DMS79 (cell line): ENCODE results near the gene IL12A.

Experiments used
- DNase-seq: peaks from one replicate; lab custom pipeline; 2025; lab: John Stamatoyannopoulos, UW

The IL12A gene

DNA sequence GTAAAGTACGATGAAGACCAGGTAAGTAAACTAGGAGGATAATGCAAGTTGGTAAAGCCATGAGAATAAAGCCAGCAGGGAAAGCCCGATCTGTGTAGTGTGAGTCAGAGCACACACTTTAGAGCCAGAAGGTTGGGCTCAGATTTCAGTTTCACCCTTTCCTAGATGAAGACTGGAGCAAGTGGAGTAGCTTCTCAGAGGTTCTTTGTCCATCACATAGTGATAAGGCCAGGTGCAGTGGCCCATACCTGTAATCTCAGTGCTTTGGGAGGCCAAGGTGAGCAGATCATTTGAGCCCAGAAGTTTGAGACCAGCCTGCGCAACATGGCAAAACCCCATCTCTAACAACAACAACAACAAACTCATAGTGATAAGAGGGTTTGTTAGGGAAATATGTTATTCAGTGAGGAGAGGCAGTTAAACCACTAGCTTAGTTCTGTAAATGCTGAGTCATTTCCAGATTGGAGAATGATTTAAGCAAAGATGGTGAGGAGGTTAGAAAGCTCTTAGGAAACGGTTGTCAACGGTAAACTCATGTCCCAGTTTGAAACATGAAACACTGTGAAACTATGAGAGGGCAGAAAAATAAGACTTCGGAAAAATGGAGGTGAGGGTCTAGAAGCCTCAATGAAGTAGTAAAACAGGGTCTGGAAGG lies 39.0 kb downstream of the IL12A start:
- no peak for DNase-seq

DNA sequence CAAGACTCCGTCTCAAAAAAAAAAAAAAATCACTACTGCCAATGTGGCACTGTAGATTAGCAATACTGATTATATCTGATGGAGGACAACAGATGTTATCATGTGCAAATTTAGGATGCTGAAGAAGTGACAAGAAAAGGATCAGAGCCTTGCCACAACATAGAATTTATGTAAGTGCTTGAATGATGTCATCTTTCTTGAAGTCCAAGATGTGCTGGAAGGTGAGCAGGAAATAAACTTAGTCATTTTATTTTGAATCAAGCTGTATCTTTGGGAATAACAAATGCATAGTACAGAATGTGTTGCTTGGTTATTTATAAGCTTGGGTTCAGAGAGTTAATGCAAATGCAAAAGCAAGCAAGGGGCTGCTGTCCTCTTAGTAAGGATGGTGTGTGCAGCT lies 47.1 kb downstream of the IL12A start:
- DNase-seq = no peak

DNA sequence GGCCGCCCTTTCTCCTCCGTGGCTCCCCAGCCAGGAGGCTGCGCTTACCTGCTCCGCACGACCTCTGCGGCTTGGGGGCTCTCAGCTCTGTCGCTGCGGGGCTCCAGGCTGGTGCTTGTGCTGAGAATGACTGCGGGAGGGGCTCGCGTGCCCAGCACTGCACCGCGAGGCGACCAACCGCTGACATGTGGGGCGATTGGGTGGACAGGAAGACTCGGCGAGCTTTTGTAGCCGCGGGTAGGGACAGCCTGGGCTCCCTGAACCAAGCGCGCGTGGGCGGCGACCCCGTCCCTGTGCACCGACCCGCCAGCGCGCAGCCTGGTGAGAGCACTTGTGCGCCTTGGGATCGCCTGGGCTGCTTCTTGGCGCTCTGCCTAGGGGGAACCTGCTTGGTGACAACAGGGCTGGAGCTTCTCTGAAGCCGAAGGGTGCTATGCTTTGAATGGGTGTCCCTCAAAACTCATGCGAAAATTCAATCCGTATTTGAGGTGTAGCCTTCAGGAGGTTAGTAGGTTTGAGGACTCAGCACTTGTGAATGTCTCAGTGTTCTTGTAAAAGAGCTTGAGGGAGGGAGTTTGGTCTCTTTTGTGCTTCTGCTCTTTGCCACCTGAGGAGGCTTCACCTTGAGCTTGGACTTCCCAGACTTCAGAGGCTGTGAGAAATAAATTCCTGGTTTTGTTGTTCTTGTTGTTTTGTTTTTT lies 50.4 kb downstream of the IL12A start:
- DNase-seq = peak; percentile 63

DNA sequence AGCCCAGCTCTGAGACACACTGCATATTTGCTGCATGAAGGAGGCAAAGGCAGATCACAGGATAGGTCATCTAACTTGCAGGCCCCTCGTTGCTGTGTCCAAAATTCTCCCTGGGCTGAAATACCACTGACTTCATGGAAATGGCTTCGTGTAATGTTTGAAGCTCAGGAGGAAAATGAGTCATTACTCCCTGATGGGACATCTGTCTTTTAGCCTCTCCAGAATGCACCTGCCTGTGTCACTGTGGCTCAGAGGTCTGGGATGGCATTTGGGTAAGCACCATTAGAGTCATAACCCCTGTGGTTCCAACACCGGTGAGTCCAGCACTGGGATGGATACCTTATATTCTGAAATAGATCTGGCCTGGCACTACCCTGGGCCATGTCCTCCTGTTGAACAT lies 51.5 kb downstream of the IL12A start:
- DNase-seq = peak; percentile 43

DNA sequence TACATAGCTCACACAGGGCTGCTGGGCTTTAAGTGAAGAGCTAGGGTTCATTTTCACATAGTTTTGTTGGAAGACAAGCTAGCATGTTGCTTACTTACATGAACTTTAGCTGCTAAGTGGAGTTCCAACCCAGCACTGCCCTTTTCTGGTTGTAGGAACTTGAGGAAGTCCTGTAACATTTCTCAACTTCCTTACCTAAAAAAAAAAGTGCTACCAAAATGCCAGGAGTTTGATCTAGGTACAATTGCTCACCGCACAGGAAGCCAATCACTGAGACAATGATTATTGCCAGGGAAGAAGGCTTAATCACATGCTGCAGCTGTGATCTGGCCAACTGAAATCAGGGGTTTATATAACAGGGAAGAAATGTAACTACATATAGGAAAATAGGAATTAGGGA lies 52.8 kb downstream of the IL12A start:
- DNase-seq = no peak

DNA sequence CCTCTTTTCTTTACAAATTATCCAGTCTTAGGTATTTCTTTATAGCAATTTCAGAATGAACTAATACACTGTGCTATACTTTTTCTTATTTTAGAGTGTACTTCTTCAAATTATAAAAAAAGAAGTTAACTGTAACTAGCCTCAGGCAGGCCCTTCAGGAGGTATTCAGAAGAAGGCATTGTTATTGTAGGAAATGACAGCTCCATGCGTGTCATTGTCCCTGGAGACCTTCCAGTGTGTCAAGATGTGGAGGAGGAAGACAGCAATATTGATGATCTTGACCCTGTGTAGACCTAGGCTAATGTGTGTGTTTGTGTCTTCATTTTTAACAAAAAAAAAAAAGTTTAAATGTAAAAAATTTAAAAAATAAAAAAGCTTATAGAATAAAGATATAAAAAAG lies 55.5 kb downstream of the IL12A start:
- no peak for DNase-seq
